Measurements from ENCODE around the gene DNAJB2.

- TF ChIP-seq POLR2A (IDR thresholded peaks at IDR 0.05; ENCODE audit: low read depth) (no peak), CTCF (IDR thresholded peaks at IDR 0.05) (no peak), POLR2AphosphoS5 (IDR thresholded peaks at IDR 0.05) (no peak), EP300 (IDR thresholded peaks at IDR 0.05) (no peak)
These were observed 46.6 kb downstream of the DNAJB2 start for GRCh38 chr2:219325657-219326315.

Data from esophagus muscularis mucosa (tissue), 4 donors.